HCT116 (cell line): ENCODE measurements around the gene PRKG1.
"Not testable (repeated sequence)": the region's sequence is repeated elsewhere in the genome, so short reads cannot be mapped to it uniquely, and the experiment has no call there.

Experiments
- CTCF ChIP-seq, 3 experiments: fragments of 200-600 bp in 1 of 3; sonication (generic) in 1 of 3; IDR thresholded peaks in 2 of 3; conservative IDR thresholded peaks in 1 of 3; 2 replicates each; pipeline ENCODE4 v1.5.1; 2012 to 2017; ENCODE audit warnings: low read depth in 2 of 3, low read length in 2 of 3, antibody characterized with exemption in 1 of 3, borderline replicate concordance in 1 of 3, control low read depth in 1 of 3, mild to moderate bottlenecking in 1 of 3, mixed read lengths in 1 of 3, mixed run types in 1 of 3, moderate library complexity in 1 of 3; ENCODE audit not compliant: insufficient read depth in 1 of 3
- EZH2 ChIP-seq: fragments of 200-600 bp; sonication (generic); IDR thresholded peaks from 2 replicates; pipeline ENCODE4 v1.6.1; 2017; ENCODE audit warnings: antibody characterized with exemption, mixed run types
- EZH2phosphoT487 ChIP-seq: fragments of 200-600 bp; IDR thresholded peaks from 2 replicates; pipeline ENCODE4 v1.6.1; 2018; ENCODE audit warnings: antibody characterized with exemption, borderline replicate concordance
- MAX ChIP-seq: IDR thresholded peaks from 2 replicates; pipeline ENCODE4 v1.6.1; 2012
- POLR2A ChIP-seq: IDR thresholded peaks from 2 replicates; pipeline ENCODE4 v1.7.0; 2011; ENCODE audit warnings: borderline replicate concordance; ENCODE audit not compliant: insufficient read depth, insufficient read length; ENCODE audit errors: extremely low read depth
- POLR2AphosphoS5 ChIP-seq: IDR thresholded peaks from 2 replicates; pipeline ENCODE4 v1.6.1; 2011; ENCODE audit warnings: mild to moderate bottlenecking, low read depth, low read length, moderate library complexity
- RAD21 ChIP-seq: IDR thresholded peaks from 2 replicates; pipeline ENCODE4 v1.6.1; 2012; ENCODE audit warnings: low read depth, mild to moderate bottlenecking
- REST ChIP-seq: IDR thresholded peaks from 2 replicates; pipeline ENCODE4 v1.6.1; 2012; ENCODE audit warnings: low read depth
- SIN3A ChIP-seq: IDR thresholded peaks from 2 replicates; pipeline ENCODE4 v1.6.1; 2012; ENCODE audit warnings: low read depth

GRCh38 chr10:51212937-51213336, 138.7 kb downstream of the PRKG1 start:
- TF ChIP-seq POLR2A; CTCF (IDR thresholded peaks at IDR 0.05 in 2 of 3, conservative IDR thresholded peaks at IDR 0.05 in 1 of 3; ENCODE audit: borderline replicate concordance in 1 of 3, insufficient read depth in 1 of 3, low read depth in 2 of 3, low read length in 2 of 3); EZH2; EZH2phosphoT487; RAD21; POLR2AphosphoS5; MAX; SIN3A; REST: not testable (repeated sequence)
